H1 (cell line): ENCODE results near the gene COL5A1. TPM values are rescaled to one million over a fixed set of nuclear protein-coding genes. Genes with fewer than 3 reads are reported as not detected.

Experiments used
- CHD1 ChIP-seq: IDR thresholded peaks from 2 replicates; pipeline ENCODE4 v1.6.1; 2012; ENCODE audit warnings: low read depth, low read length, improper control_type of control experiment
- EGR1 ChIP-seq: IDR thresholded peaks from 2 replicates; pipeline ENCODE4 v1.6.1; 2011; ENCODE audit warnings: low read depth, low read length, borderline replicate concordance
- polyA plus RNA-seq, 7 experiments: library from polyadenylated mRNA; depleted of rRNA in 3 of 7; stranded (reverse) in 5 of 7; unstranded in 2 of 7; fragments of >200 nt in 5 of 7; fragments of 200-250 nt in 2 of 7; gene quantifications; 1 replicate in 5 of 7; 2 replicates in 1 of 7; 4 replicates in 1 of 7; pipeline versions ENCODE4 v1.2.1 to v1.2.3, GENCODE V29; 2011 to 2013; ENCODE audit warnings: missing spikeins in 2 of 7, mixed read lengths in 2 of 7
- total RNA-seq: library from RNA; stranded (reverse); fragmentation: NEBNext Ultra II Directional; extraction: Animal tissue kit (Norgen Biotek cat#: 25700); gene quantifications from 2 replicates; pipeline ENCODE4 v1.2.1, GENCODE V29; 2021

Gene COL5A1
- total and polyA plus RNA-seq, 2 of the 8 experiments (the other 6 are each of a cell fraction or from before 2014, with no cell fraction given), result 3.8 to 12.0 TPM

DNA sequence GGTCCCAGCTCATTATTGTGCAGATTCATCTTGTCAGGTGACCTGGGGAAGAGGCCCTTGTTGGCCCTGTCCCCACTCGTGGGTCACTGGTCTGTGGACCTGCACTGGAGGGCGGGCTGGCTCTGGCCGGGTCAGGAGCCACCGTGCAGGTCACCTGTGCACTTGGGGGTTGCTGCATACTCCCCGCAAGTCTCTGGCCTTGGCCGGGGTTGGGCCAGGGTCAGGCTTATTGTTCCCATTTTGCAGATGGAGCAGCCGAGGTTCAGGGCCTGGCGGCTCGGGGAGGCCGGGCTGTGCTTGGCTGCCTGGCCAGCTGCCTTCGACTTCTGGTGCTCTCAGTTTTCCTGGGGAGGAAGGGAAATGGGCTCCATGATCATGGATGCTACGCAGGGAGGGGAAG is 130.7 kb downstream of the COL5A1 start (continued):
- TF ChIP-seq CHD1 (no peak), EGR1 (no peak)
- TF ChIP-seq, all 59 proteins: peak for 0
